ENCODE results near the gene LAMC3.

GRCh38 chr9:131095666-131096268 is 86.8 kb downstream of the LAMC3 start:
- TF ChIP-seq POLR2A (IDR thresholded peaks at IDR 0.05; ENCODE audit: low read depth, low read length), result no peak
- TF ChIP-seq SPI1 (IDR thresholded peaks at IDR 0.05; ENCODE audit: low read depth, low read length), result no peak
- no peak for TF ChIP-seq POLR2AphosphoS5 (IDR thresholded peaks at IDR 0.05; ENCODE audit: low read depth, low read length)
- TF ChIP-seq TAF1 (IDR thresholded peaks at IDR 0.05; ENCODE audit: low read depth, low read length), result no peak
- TF ChIP-seq POU2F2 (IDR thresholded peaks at IDR 0.05; ENCODE audit: low read depth, low read length), result no peak
- TF ChIP-seq PAX5 (IDR thresholded peaks at IDR 0.05; ENCODE audit: insufficient read depth, low read length, severe bottlenecking), result no peak
